Vagina (tissue), 2 donors: Measurements from ENCODE around the gene PRELID2.

Experiments
- POLR2A ChIP-seq, 2 donors: fragments of 450-650 bp; IDR thresholded peaks; one replicate each; pipeline ENCODE4 v1.6.1; 2017; ENCODE audit warnings: antibody characterized with exemption in 2 of 2, mild to moderate bottlenecking in 2 of 2, moderate library complexity in 2 of 2
- POLR2AphosphoS5 ChIP-seq, 2 donors: sonication (generic); formaldehyde crosslinking; IDR thresholded peaks; one replicate each; pipeline ENCODE4 v1.9.0; 2017; ENCODE audit warnings: antibody characterized with exemption in 2 of 2, mild to moderate bottlenecking in 2 of 2, low read depth in 1 of 2; ENCODE audit not compliant: insufficient read depth in 1 of 2
- TF ChIP-seq, protein P1 (sequence below), 3 experiments: fragments of 450-650 bp in 2 of 3; fragments of 200-600 bp in 1 of 3; sonication (generic) in 1 of 3; IDR thresholded peaks; one replicate each; pipeline ENCODE4 v1.5.1; 2017 to 2019; ENCODE audit warnings: antibody characterized with exemption in 3 of 3, mild to moderate bottlenecking in 2 of 3, moderate library complexity in 2 of 3

DNA sequence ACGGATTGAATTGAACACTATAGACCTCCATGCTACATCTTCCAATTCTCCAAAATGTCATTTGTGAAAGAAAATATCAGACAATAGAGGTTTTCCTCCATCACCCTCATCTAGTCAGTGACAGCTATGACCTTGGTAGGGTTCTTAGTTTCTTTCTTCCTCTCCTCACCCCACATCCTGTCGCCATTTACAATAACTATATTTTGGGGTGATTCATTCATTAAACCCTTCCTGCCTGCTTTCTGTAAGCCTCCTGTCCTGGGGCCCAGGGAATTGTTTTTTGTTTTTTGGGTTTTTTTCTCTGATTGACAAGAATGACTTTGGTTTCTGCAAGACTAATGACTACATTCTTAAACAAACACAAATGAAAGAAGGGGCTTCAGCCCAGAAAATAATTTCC, 82.6 kb downstream of the PRELID2 start:
- no peak for TF ChIP-seq POLR2AphosphoS5 (IDR thresholded peaks at IDR 0.05; ENCODE audit: insufficient read depth in 1 of 2, low read depth in 1 of 2)
- TF ChIP-seq, protein P1, sequence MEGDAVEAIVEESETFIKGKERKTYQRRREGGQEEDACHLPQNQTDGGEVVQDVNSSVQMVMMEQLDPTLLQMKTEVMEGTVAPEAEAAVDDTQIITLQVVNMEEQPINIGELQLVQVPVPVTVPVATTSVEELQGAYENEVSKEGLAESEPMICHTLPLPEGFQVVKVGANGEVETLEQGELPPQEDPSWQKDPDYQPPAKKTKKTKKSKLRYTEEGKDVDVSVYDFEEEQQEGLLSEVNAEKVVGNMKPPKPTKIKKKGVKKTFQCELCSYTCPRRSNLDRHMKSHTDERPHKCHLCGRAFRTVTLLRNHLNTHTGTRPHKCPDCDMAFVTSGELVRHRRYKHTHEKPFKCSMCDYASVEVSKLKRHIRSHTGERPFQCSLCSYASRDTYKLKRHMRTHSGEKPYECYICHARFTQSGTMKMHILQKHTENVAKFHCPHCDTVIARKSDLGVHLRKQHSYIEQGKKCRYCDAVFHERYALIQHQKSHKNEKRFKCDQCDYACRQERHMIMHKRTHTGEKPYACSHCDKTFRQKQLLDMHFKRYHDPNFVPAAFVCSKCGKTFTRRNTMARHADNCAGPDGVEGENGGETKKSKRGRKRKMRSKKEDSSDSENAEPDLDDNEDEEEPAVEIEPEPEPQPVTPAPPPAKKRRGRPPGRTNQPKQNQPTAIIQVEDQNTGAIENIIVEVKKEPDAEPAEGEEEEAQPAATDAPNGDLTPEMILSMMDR (IDR thresholded peaks at IDR 0.05), result no peak
- TF ChIP-seq POLR2A (IDR thresholded peaks at IDR 0.05), result no peak
